ENCODE data around the gene MRPL47. TPM values are rescaled to one million over a fixed set of nuclear protein-coding genes. Genes with fewer than 3 reads are reported as not detected.
A peak's percentile ranks its signal among the peaks of the same experiment; 100 is the strongest.

MRPL47 gene
- total and polyA plus RNA-seq, 10 of the 15 experiments (the other 5 are each of a cell fraction or from before 2014, with no cell fraction given), result 40.6 to 237 (median 73.9) TPM

DNA sequence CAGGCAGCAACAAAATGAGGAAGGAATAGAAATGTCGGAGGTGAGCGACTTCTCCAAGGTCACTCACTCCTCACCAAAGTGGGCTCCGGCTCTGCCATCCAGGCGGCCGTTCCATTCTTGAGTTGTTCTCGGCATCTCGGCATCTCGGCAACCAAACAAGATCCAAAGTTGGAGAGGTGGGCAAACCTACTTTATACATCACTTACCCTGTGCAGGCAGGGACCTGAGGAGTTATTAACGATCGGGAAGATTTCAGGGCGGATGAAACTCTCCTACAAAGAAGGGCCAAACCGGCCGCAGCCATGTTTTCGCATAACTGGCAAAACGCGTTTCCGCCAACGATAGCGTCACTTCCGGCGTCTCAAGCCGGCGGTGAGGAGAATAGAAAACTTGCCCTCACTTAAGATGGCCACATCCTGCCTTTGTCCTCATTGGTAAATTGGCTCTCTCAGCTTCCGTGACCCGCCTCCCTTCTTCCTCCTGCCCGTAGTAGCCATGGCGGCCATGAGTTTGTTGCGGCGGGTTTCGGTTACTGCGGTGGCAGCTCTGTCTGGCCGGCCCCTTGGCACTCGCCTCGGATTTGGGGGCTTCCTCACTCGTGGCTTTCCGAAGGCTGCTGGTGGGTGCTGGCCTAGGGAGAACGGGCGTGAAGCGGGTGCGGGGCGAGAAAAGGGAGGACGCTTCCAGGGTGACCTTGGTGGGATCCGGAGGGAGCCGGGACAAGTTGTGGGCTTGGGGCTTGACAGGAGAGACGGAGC is at the start of gene MRPL47, which contains the start of gene NDUFB5 (continued):
- TF ChIP-seq TBL1XR1 (IDR thresholded peaks at IDR 0.05; ENCODE audit: low read depth, low read length) (no peak), USF2 (IDR thresholded peaks at IDR 0.05; ENCODE audit: borderline replicate concordance, low read depth, low read length) (no peak), TCF3 (IDR thresholded peaks at IDR 0.05; ENCODE audit: borderline replicate concordance, insufficient read depth, low read depth, low read length) (no peak), NFIC (IDR thresholded peaks at IDR 0.05; ENCODE audit: low read depth, low read length) (no peak), EGR1 (IDR thresholded peaks at IDR 0.05; ENCODE audit: borderline replicate concordance in 1 of 2, low read depth in 2 of 2, low read length in 2 of 2) (peak in 1 of 2 experiments; percentile 26; a peak in 1 of 3 replicates), NR2C1 (IDR thresholded peaks at IDR 0.05) (peak; percentile 75), FOXK2 (IDR thresholded peaks at IDR 0.05) (no peak; the same call in 1 of the 2 replicates), HDAC6 (IDR thresholded peaks at IDR 0.05; ENCODE audit: unreplicated experiment) (no peak), RUNX3 (IDR thresholded peaks at IDR 0.05; ENCODE audit: low read length) (peak; percentile 76), CUX1 (IDR thresholded peaks at IDR 0.05; ENCODE audit: insufficient replicate concordance, low read depth, low read length) (no peak), RAD51 (IDR thresholded peaks at IDR 0.05) (no peak), IKZF2 (IDR thresholded peaks at IDR 0.05) (0 out of 4 replicates have a peak, but pooled peaks of 1 of the 2 experiments have one; percentile 35), EED (IDR thresholded peaks at IDR 0.05; ENCODE audit: low read depth) (no peak), MYB (IDR thresholded peaks at IDR 0.05; ENCODE audit: borderline replicate concordance, low read depth, low read length) (no peak), ZBED1 (IDR thresholded peaks at IDR 0.05; ENCODE audit: borderline replicate concordance) (no peak), ATF3 (IDR thresholded peaks at IDR 0.05; ENCODE audit: borderline replicate concordance, extremely low read depth, low read depth, low read length) (no peak), CBX5 (IDR thresholded peaks at IDR 0.05; ENCODE audit: low read depth) (no peak), JUNB (IDR thresholded peaks at IDR 0.05) (no peak), CHD2 (IDR thresholded peaks at IDR 0.05; ENCODE audit: borderline replicate concordance, low read depth, low read length) (peak; percentile 71; the same call in 1 of the 2 replicates), NR2F1 (conservative IDR thresholded peaks at IDR 0.05) (no peak; the same call in 1 of the 2 replicates)
- TF ChIP-seq, protein P1, sequence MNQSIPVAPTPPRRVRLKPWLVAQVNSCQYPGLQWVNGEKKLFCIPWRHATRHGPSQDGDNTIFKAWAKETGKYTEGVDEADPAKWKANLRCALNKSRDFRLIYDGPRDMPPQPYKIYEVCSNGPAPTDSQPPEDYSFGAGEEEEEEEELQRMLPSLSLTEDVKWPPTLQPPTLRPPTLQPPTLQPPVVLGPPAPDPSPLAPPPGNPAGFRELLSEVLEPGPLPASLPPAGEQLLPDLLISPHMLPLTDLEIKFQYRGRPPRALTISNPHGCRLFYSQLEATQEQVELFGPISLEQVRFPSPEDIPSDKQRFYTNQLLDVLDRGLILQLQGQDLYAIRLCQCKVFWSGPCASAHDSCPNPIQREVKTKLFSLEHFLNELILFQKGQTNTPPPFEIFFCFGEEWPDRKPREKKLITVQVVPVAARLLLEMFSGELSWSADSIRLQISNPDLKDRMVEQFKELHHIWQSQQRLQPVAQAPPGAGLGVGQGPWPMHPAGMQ (IDR thresholded peaks at IDR 0.05; ENCODE audit: borderline replicate concordance), result no peak
- TF ChIP-seq, protein P2, sequence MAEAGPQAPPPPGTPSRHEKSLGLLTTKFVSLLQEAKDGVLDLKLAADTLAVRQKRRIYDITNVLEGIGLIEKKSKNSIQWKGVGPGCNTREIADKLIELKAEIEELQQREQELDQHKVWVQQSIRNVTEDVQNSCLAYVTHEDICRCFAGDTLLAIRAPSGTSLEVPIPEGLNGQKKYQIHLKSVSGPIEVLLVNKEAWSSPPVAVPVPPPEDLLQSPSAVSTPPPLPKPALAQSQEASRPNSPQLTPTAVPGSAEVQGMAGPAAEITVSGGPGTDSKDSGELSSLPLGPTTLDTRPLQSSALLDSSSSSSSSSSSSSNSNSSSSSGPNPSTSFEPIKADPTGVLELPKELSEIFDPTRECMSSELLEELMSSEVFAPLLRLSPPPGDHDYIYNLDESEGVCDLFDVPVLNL (IDR thresholded peaks at IDR 0.05; ENCODE audit: low read depth, low read length), result no peak

Data from GM12878 (cell line).